ENCODE results near the gene TM9SF3.

The TM9SF3 gene

DNA sequence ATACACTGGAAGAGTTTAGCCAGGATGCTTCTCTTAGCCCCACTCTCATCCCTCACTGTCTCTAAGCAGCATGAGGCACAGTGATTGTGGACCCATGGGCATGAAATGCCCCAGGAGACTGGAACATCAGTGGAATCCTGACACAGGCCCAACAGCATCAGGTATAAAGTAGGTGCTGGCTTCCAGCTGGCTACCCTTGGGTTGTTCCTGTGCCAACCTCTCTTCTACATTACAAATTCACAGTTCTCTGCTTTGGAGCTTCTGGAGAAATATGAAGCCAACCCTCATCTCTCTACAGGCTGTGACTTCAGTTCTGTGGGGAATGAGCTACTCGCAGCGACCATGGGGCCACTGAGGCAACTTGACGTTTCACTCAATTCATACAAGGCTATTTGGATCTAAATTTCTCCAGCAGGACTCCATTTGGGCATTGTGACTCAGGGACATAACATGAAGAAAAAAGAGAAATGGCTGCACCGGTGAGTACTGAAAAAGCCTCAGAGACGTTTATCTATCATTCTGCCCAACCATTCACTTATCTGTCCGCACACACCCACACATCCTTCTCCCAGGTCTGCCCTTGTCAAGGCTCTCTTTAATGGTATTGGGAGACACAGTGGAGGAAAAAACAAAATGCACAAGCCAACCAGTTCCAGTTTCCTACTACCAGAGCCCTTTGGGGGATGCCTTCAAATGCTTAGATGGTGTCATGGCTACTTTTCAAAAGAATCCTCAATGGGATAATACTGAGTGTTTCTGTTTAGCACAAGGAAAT, 35.4 kb upstream of the TM9SF3 start:
- DNase-seq (ENCODE audit: low read depth): no peak
- no peak overlapping the region for H3K4me3 ChIP-seq (ENCODE audit: low read length)
- TF ChIP-seq, protein P1, sequence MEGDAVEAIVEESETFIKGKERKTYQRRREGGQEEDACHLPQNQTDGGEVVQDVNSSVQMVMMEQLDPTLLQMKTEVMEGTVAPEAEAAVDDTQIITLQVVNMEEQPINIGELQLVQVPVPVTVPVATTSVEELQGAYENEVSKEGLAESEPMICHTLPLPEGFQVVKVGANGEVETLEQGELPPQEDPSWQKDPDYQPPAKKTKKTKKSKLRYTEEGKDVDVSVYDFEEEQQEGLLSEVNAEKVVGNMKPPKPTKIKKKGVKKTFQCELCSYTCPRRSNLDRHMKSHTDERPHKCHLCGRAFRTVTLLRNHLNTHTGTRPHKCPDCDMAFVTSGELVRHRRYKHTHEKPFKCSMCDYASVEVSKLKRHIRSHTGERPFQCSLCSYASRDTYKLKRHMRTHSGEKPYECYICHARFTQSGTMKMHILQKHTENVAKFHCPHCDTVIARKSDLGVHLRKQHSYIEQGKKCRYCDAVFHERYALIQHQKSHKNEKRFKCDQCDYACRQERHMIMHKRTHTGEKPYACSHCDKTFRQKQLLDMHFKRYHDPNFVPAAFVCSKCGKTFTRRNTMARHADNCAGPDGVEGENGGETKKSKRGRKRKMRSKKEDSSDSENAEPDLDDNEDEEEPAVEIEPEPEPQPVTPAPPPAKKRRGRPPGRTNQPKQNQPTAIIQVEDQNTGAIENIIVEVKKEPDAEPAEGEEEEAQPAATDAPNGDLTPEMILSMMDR (conservative IDR thresholded peaks at IDR 0.05; ENCODE audit: low read length): no peak

DNA sequence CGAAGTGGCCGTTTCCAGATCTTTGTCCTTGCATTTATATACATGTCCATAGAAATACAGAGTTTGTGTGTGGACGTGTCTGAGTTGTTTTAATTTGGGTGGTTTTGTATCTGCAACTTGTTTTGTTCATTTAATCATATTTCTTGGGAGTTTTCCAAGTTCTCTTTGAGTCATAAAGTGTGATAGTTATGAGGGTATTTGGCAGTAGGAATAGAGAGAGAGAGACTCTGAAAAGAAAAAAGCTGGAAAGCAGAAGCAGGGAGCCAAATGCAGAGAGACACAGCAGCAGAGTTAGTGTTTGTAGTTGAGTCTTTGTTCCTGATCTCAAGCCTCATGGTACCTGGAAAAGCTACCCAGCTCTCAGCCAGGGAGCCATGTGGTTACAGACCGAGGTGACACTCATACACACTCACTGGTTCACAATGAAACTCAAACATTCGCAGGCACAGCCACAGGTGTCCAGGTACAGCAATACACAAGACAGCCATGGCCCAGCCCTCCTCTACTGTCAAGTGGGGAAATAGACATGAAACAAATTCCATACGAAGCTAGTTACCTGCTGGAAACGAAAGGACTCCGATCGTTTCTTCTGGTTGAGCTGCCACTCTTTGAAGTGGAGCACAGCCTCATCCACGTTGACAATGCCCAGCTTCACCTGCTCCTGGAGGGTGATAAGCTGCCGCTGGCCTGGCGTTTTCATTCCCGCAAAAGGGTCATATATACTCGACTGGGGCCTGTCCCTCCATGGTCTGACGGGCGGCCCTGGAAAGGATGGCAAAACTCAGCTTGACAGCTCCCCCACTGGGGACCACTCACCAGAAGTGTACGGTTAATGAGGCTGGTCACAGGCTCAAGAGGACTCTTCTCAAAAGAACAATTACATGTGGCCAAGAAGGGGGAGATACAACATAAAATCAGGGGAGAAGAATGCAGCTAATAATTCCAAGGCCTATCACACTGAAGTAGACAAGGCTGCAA, 33.3 kb upstream of the TM9SF3 start:
- TF ChIP-seq, protein P1 (conservative IDR thresholded peaks at IDR 0.05; ENCODE audit: low read length): no peak
- no peak for DNase-seq (ENCODE audit: low read depth)

DNA sequence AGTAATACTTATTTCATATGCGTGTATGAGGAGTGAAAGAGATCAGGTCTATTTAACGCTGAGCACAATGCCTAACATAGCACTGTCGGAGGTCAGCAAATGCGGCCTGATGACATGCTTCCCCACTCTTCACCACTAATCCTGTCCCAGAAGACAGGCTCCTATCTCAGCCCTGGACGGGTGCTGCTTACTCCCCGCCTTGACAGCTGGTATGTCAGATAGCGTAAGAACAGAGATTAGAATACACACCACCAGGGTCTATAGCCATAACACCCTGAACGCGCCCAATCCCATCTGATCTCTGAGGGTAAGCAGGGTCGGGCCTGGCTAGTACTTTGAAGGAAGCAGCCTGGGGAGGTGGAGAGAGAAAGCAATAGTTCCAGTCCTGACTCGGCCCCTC, 32.3 kb upstream of the TM9SF3 start:
- H3K4me3 ChIP-seq (ENCODE audit: low read length): no peak overlapping the region
- no peak for DNase-seq (ENCODE audit: low read depth)
- TF ChIP-seq, protein P1 (conservative IDR thresholded peaks at IDR 0.05; ENCODE audit: low read length): no peak

More for the DNA sequence above, 33.3 kb upstream of the TM9SF3 start:
- H3K4me3 ChIP-seq (ENCODE audit: low read length): no peak overlapping the region

DNA sequence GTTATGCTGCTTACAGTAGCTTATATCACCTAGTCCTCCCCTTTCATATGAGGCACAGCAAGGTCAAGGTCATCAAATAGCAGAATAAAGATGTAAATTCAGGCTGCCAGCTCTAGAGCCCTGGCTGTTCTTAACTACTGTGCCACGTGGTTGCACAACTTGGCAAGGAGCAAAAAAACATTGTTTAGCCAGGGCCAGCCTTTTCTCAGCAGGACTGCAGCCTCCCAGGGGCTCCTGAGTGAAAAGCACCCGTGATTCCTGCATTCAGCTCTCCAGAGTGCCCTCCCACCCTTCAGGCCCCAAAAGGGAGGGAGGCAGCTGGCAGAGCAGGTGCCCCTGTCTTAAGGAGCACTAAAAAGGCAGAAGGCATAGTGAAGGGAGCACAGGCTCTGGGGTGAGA, 31.8 kb upstream of the TM9SF3 start:
- DNase-seq (ENCODE audit: low read depth): peak; percentile 51
- TF ChIP-seq, protein P1 (conservative IDR thresholded peaks at IDR 0.05; ENCODE audit: low read length): no peak

DNA sequence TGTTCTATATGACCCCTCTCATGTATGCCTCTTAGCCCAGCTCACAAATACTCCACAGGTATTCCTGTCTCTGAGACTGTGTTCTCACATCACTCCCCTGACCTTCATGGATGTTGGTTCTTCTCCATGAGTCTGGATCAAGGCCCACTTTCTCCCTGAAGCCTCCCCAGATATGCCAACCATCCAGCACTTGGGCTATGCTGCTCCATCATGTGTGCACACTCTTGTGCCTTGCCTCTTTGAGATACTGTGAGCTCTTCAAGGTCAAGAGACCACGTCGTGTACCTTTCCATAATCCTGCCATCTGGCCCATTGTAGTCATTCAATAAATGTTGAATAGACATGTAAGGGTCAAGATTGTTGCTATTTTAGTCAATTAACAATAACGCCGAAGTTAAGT, 30.1 kb upstream of the TM9SF3 start:
- no peak overlapping the region for H3K4me3 ChIP-seq (ENCODE audit: low read length)
- TF ChIP-seq, protein P1 (conservative IDR thresholded peaks at IDR 0.05; ENCODE audit: low read length): no peak
- no peak for DNase-seq (ENCODE audit: low read depth)

More for the DNA sequence above, 31.8 kb upstream of the TM9SF3 start:
- no peak overlapping the region for H3K4me3 ChIP-seq (ENCODE audit: low read length)

DNA sequence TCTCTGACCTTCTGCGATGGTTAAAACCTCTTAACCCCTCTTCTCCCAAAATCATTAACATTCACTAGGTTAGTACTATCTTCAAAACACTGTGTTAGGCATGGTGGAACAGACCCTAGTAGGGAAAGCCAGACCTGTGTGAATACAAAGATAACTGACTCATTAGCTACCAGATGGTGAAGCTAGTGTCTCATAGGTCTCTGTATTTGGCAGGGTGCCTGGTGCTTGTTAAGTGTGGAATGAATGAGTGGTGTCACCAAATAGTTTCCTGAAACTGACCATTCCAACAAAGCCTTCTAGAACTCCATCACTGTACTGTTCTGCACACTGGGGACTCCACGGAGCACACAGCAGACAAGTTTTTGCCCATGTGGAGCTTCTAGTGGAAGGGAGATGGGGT, 27.7 kb upstream of the TM9SF3 start:
- H3K4me3 ChIP-seq (ENCODE audit: low read length): no peak overlapping the region
- DNase-seq (ENCODE audit: low read depth): peak; percentile 91
- TF ChIP-seq, protein P1 (conservative IDR thresholded peaks at IDR 0.05; ENCODE audit: low read length): 0 out of 2 replicates have a peak, but pooled peaks have one; percentile 6
